Trophoblast cell (in vitro differentiated cells and primary cell): ENCODE data around the gene MBP.

Source experiments
- DNase-seq, 2 donors: peaks; one replicate each; pipeline ENCODE4 v3.0.0-alpha.2; 2016
- H2AFZ ChIP-seq: 2 replicates; pipeline ENCODE4 v1.6.1; 2013; ENCODE audit warnings: low read length, moderate library complexity, mild to moderate bottlenecking; ENCODE audit not compliant: insufficient read depth, poor library complexity
- H2AK5ac ChIP-seq: 2 replicates; pipeline ENCODE4 v1.6.1; 2013; ENCODE audit warnings: mild to moderate bottlenecking, low read length
- H2BK120ac ChIP-seq: 2 replicates; pipeline ENCODE4 v1.6.1; 2013; ENCODE audit warnings: low read length, mild to moderate bottlenecking, moderate library complexity; ENCODE audit not compliant: insufficient read depth, poor library complexity
- H2BK12ac ChIP-seq: 2 replicates; pipeline ENCODE4 v1.6.1; 2013; ENCODE audit warnings: mild to moderate bottlenecking, low read length, moderate library complexity
- H2BK5ac ChIP-seq: 2 replicates; pipeline ENCODE4 v1.6.1; 2013; ENCODE audit warnings: low read length, low read depth, moderate library complexity, mild to moderate bottlenecking; ENCODE audit not compliant: poor library complexity
- H3K14ac ChIP-seq: 2 replicates; pipeline ENCODE4 v1.6.1; 2013; ENCODE audit warnings: mild to moderate bottlenecking, low read length
- H3K18ac ChIP-seq: 2 replicates; pipeline ENCODE4 v1.6.1; 2013; ENCODE audit warnings: mild to moderate bottlenecking, low read length
- H3K23ac ChIP-seq: 2 replicates; pipeline ENCODE4 v1.6.1; 2013; ENCODE audit warnings: low read length
- H3K27ac ChIP-seq: 2 replicates; pipeline ENCODE4 v1.5.1; 2013; ENCODE audit warnings: low read depth, mild to moderate bottlenecking, inconsistent platforms, low read length, moderate library complexity
- H3K27me3 ChIP-seq: 2 replicates; pipeline ENCODE4 v1.6.1; 2013; ENCODE audit warnings: inconsistent platforms, mild to moderate bottlenecking, low read length, moderate library complexity; ENCODE audit not compliant: insufficient read depth
- H3K36me3 ChIP-seq, 2 experiments: 1 replicate in 1 of 2; 2 replicates in 1 of 2; pipeline ENCODE4 v1.6.1; 2013; ENCODE audit warnings: low read length in 2 of 2, mild to moderate bottlenecking in 2 of 2, moderate library complexity in 1 of 2; ENCODE audit not compliant: insufficient read depth in 2 of 2, control insufficient read depth in 1 of 2
- H3K4ac ChIP-seq: 2 replicates; pipeline ENCODE4 v1.6.1; 2013; ENCODE audit warnings: low read depth, mild to moderate bottlenecking, low read length, moderate library complexity
- H3K4me1 ChIP-seq, 2 experiments: 1 replicate in 1 of 2; 2 replicates in 1 of 2; pipeline ENCODE4 v1.6.1; 2013; ENCODE audit warnings: low read length in 2 of 2, mild to moderate bottlenecking in 2 of 2, moderate library complexity in 1 of 2; ENCODE audit not compliant: insufficient read depth in 2 of 2, control insufficient read depth in 1 of 2
- H3K4me2 ChIP-seq: 2 replicates; pipeline ENCODE4 v1.6.1; 2013; ENCODE audit warnings: inconsistent platforms, mild to moderate bottlenecking, low read length, moderate library complexity
- H3K4me3 ChIP-seq: 2 replicates; pipeline ENCODE4 v1.5.1; 2013; ENCODE audit warnings: mild to moderate bottlenecking, low read depth, low read length, inconsistent platforms
- H3K79me1 ChIP-seq: one replicate; pipeline ENCODE4 v1.6.1; 2013; ENCODE audit warnings: low read length
- H3K79me2 ChIP-seq: 2 replicates; pipeline ENCODE4 v1.6.1; 2013; ENCODE audit warnings: low read length, mild to moderate bottlenecking; ENCODE audit not compliant: control insufficient read depth, insufficient read depth, poor library complexity
- H3K9ac ChIP-seq: 2 replicates; pipeline ENCODE4 v1.6.1; 2013; ENCODE audit warnings: mild to moderate bottlenecking, low read length
- H3K9me3 ChIP-seq: 2 replicates; pipeline ENCODE4 v1.6.1; 2013; ENCODE audit warnings: low read depth, mild to moderate bottlenecking, control low read depth, inconsistent platforms, low read length; ENCODE audit not compliant: insufficient read depth
- H4K12ac ChIP-seq: 2 replicates; pipeline ENCODE4 v1.6.1; 2013; ENCODE audit warnings: low read depth, mild to moderate bottlenecking, low read length, moderate library complexity
- H4K8ac ChIP-seq: 2 replicates; pipeline ENCODE4 v1.6.1; 2013; ENCODE audit warnings: low read depth, mild to moderate bottlenecking, low read length, moderate library complexity
- H4K91ac ChIP-seq: one replicate; pipeline ENCODE4 v1.6.1; 2013; ENCODE audit warnings: low read depth, mild to moderate bottlenecking, low read length, moderate library complexity
- WGBS: extraction: QIAGEN DNeasy Blood & Tissue Kit; methylation state at CpG from one replicate; pipeline ENCODE4 v1.1.7; 2013; ENCODE audit warnings: missing lambda C conversion rate; ENCODE audit not compliant: insufficient read length, insufficient coverage; ENCODE audit errors: extremely low coverage; 5-methylcytosine and 5-hydroxymethylcytosine counted together

Gene MBP

DNA sequence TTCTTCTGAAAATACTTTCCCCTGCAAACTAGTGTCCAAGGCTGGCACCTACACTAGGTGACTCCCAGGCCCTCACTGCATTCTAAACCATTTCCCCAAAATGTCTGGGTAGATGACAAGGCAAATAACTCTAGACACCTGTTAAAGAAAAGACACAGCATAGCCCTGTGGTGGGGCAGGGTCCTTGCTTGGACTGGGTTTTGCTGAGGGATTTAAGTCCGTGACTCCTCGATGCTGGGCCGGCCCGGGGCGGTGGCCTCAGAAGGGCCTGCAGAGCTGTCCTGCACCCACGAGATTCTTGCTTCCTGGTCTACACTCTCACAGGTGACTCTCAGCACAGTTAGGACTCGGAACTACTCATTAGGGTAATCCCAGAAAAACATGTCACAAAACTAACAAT, 55.2 kb downstream of the MBP start:
- no peak overlapping the region for H3K9ac ChIP-seq
- H3K18ac ChIP-seq: no peak overlapping the region
- no peaks in the 10 kb centered on the region for H3K79me1 ChIP-seq
- no peaks in the 10 kb centered on the region for H3K27me3 ChIP-seq
- H3K4ac ChIP-seq: no peak overlapping the region
- WGBS: no CpG with 5 or more reads among the region's 7 CpGs
- no peak for DNase-seq
- H3K4me1 ChIP-seq: peaks cover 2 to 9% of the 10 kb centered on the region in 2 experiments
- no peak overlapping the region for H4K12ac ChIP-seq
- H3K4me3 ChIP-seq: no peak overlapping the region
- H4K91ac ChIP-seq: no peak overlapping the region
- H3K27ac ChIP-seq: no peak overlapping the region
- H3K4me2 ChIP-seq: no peak overlapping the region
- no peak overlapping the region for H2AK5ac ChIP-seq
- peaks cover 2% of the 10 kb centered on the region for H3K9me3 ChIP-seq
- peaks cover 0 to under 1% of the 10 kb centered on the region in 2 experiments for H3K36me3 ChIP-seq
- no peaks in the 10 kb centered on the region for H3K79me2 ChIP-seq
- no peak overlapping the region for H3K14ac ChIP-seq
- no peak overlapping the region for H2BK120ac ChIP-seq
- H4K8ac ChIP-seq: no peak overlapping the region
- H3K23ac ChIP-seq: no peak overlapping the region
- H2BK12ac ChIP-seq: no peak overlapping the region
- H2BK5ac ChIP-seq: no peak overlapping the region
- no peak overlapping the region for H2AFZ ChIP-seq

GRCh38 chr18:77076111-77076510, 56.5 kb downstream of the MBP start:
- Histone ChIP-seq H2AK5ac (no peak overlapping the region), H4K12ac (no peak overlapping the region), H3K79me2 (no peaks in the 10 kb centered on the region), H3K27me3 (no peaks in the 10 kb centered on the region), H2AFZ (no peak overlapping the region), H3K4ac (no peak overlapping the region), H4K8ac (no peak overlapping the region), H3K18ac (no peak overlapping the region), H4K91ac (no peak overlapping the region), H3K4me3 (no peak overlapping the region), H3K36me3 (no peaks in the 10 kb centered on the region), H3K23ac (no peak overlapping the region), H3K9me3 (peaks cover 2% of the 10 kb centered on the region), H3K79me1 (no peaks in the 10 kb centered on the region), H3K14ac (no peak overlapping the region), H3K4me1 (peaks cover 4 to 11% of the 10 kb centered on the region in 2 experiments), H3K9ac (no peak overlapping the region), H2BK120ac (no peak overlapping the region), H2BK5ac (no peak overlapping the region), H2BK12ac (no peak overlapping the region), H3K4me2 (no peak overlapping the region), H3K27ac (no peak overlapping the region)
- no peak for DNase-seq
- WGBS: no CpG with 5 or more reads among the region's 9 CpGs

DNA sequence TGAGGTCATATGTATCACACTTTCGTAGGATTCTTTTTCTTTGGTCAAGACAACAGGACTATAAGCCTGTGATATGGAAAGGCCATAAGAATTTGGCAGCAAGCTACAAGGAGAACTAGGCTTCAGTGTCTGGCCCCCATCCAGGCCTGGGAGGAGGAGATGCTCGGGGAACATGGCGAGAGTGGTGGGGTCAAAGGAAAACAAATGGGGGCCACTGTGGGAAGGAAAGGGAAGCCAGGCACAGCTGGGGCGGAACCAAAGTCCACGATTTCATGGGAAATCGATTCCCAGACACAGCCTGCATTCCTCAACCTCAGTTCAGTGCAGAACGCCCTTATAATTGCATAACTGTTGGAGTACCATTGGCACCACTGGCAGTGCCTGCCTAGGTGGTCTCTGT, 58.2 kb downstream of the MBP start:
- Histone ChIP-seq H3K4me1 (peaks cover 7 to 13% of the 10 kb centered on the region in 2 experiments), H2AFZ (no peak overlapping the region), H3K4ac (no peak overlapping the region), H3K4me2 (no peak overlapping the region), H3K23ac (no peak overlapping the region), H3K27me3 (no peaks in the 10 kb centered on the region), H3K79me2 (no peaks in the 10 kb centered on the region), H3K36me3 (no peaks in the 10 kb centered on the region), H3K4me3 (no peak overlapping the region), H2BK5ac (no peak overlapping the region), H2AK5ac (no peak overlapping the region), H3K27ac (no peak overlapping the region), H3K9me3 (no peaks in the 10 kb centered on the region), H3K18ac (no peak overlapping the region), H2BK120ac (no peak overlapping the region), H3K14ac (no peak overlapping the region), H4K91ac (no peak overlapping the region), H4K8ac (no peak overlapping the region), H4K12ac (no peak overlapping the region), H2BK12ac (no peak overlapping the region), H3K79me1 (no peaks in the 10 kb centered on the region), H3K9ac (no peak overlapping the region)
- WGBS: no CpG with 5 or more reads among the region's 7 CpGs
- no peak for DNase-seq

DNA sequence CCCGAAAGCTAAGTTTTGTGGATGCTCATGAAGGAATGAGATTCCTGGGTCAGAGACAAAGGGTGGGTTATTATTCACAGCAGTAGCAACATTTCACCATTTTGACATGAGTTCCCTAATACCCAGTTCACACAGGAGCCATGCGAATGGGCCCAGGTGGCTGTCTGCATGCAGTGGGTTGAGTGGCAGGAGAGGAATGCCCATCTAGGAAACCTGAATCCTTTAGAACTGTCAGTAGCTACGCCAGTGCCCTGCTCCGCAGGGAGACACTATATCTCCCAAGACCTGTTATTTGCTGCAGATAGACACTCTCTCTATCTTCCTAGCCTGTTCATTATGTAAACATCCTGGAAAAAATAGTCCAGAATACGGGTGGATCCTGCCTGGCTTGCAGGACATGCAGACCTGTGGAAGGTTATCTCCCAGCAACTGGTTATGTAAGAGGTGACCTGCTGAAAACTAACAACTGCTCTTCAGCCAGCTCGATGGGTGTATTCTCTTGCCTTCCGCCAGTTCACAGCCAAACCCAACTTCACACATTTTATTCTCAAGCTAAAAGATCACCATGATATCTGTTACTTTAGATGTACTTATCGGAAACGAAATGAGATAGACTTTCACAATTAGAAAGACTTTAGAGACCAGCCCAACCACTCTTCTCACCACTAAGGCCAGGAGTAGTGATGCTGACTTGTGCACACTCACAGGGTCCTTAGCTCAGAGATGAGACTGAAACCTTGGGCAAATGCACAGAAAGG, 59.1 kb downstream of the MBP start:
- Histone ChIP-seq H3K4ac (no peak overlapping the region), H4K12ac (no peak overlapping the region), H3K4me3 (no peak overlapping the region), H4K8ac (no peak overlapping the region), H3K18ac (no peak overlapping the region), H3K79me2 (peaks cover 1% of the 10 kb centered on the region), H3K27me3 (no peaks in the 10 kb centered on the region), H2AFZ (no peak overlapping the region), H3K14ac (no peak overlapping the region), H3K4me1 (peaks cover 9 to 15% of the 10 kb centered on the region in 2 experiments), H3K79me1 (peaks cover 2% of the 10 kb centered on the region), H2AK5ac (no peak overlapping the region), H3K27ac (no peak overlapping the region), H4K91ac (no peak overlapping the region), H2BK5ac (no peak overlapping the region), H2BK120ac (no peak overlapping the region), H3K36me3 (no peaks in the 10 kb centered on the region), H2BK12ac (peak overlapping the region; percentile 36), H3K4me2 (no peak overlapping the region), H3K9me3 (no peaks in the 10 kb centered on the region), H3K23ac (no peak overlapping the region), H3K9ac (no peak overlapping the region)
- WGBS: no CpG with 5 or more reads among the region's 9 CpGs
- DNase-seq: no peak
